ENCODE measurements around the gene HDAC9.

DNA sequence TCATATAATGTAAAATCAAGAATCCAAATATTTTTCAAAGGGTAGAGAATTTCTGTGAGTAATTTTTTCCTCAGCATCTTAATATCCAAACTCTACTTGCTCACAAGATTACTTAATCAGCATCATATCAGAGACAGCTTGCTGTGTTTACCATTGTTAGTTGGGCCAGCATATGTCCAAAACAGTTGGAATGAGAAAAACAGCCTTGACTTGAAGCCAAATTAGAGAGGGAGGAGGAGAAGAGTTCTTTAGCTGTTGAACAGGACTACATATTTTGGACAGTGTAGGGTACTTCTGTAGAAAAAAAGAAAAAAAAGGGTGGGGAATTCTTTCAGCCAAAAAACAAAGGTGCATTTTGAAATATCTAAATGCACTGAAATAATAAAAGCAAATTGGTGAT is 69.8 kb downstream of the HDAC9 start:
- TF ChIP-seq POLR2AphosphoS5 (IDR thresholded peaks at IDR 0.05; ENCODE audit: borderline replicate concordance, low read depth, low read length), result no peak
- TF ChIP-seq EZH2 (IDR thresholded peaks at IDR 0.05), result no peak
- no peak for TF ChIP-seq FOXP2 (optimal IDR thresholded peaks at IDR 0.05; ENCODE audit: control extremely low read depth, extremely low read length, insufficient read depth)

All from SK-N-MC (cell line).